H1 (cell line): ENCODE results near the gene PACS1. TPM values are rescaled to one million over a fixed set of nuclear protein-coding genes. Genes with fewer than 3 reads are reported as not detected.

Experiments used
- CTCF ChIA-PET: fragments of 300-600 bp; sonication (Branson Sonifier 250); formaldehyde crosslinking; loops from one replicate; lab custom pipeline; 2021; ENCODE audit not compliant: partially characterized antibody; lab: Charles Lee
- POLR2A ChIA-PET: fragments of 300-600 bp; sonication (Branson Sonifier 250); formaldehyde crosslinking; loops from one replicate; lab custom pipeline; 2021; ENCODE audit warnings: inconsistent platforms; ENCODE audit not compliant: partially characterized antibody; lab: Charles Lee
- DNase-seq, 2 experiments: peaks; one replicate each; pipeline versions ENCODE4 v3.0.0 to v3.0.0-alpha.2; 2010 to 2022; ENCODE audit warnings: low spot score in 2 of 2, low read depth in 1 of 2, mixed read lengths in 1 of 2
- FAIRE-seq: peaks from 2 replicates; lab custom pipeline; 2011; peaks lifted over from hg19 to GRCh38; lab: Jason Lieb, UNC
- H2AFZ ChIP-seq: 2 replicates; pipeline ENCODE4 v1.8.1; 2012; ENCODE audit warnings: low read length, inconsistent platforms
- H2AK5ac ChIP-seq: 2 replicates; pipeline ENCODE4 v1.6.1; 2013; ENCODE audit warnings: low read depth, low read length
- H2BK120ac ChIP-seq: replicated peaks from 2 replicates; pipeline ENCODE3; 2013; ENCODE audit warnings: low read depth, low read length, inconsistent platforms
- H2BK12ac ChIP-seq: 2 replicates; pipeline ENCODE4 v1.6.1; 2013; ENCODE audit warnings: low read depth, low read length
- H2BK15ac ChIP-seq: 2 replicates; pipeline ENCODE4 v1.6.1; 2013; ENCODE audit warnings: low read length
- H2BK20ac ChIP-seq: 2 replicates; pipeline ENCODE4 v1.6.1; 2013; ENCODE audit warnings: low read length
- H2BK5ac ChIP-seq: 2 replicates; pipeline ENCODE4 v1.6.1; 2013; ENCODE audit warnings: low read depth, low read length
- H3K14ac ChIP-seq: 2 replicates; pipeline ENCODE4 v1.6.1; 2013; ENCODE audit warnings: inconsistent platforms; ENCODE audit not compliant: insufficient read length
- H3K18ac ChIP-seq: 2 replicates; pipeline ENCODE4 v1.6.1; 2013; ENCODE audit warnings: low read length; ENCODE audit errors: extremely low read depth
- H3K23ac ChIP-seq: 2 replicates; pipeline ENCODE4 v1.6.1; 2013; ENCODE audit warnings: inconsistent platforms; ENCODE audit not compliant: insufficient read length
- H3K23me2 ChIP-seq: 2 replicates; pipeline ENCODE4 v1.6.1; 2013; ENCODE audit warnings: low read depth, low read length
- H3K27ac ChIP-seq: 2 replicates; pipeline ENCODE4 v1.6.1; 2011; ENCODE audit warnings: low read depth, low read length, inconsistent platforms
- H3K27me3 ChIP-seq, 4 experiments: replicated peaks in 1 of 4; 1 replicate in 1 of 4; 2 replicates in 3 of 4; pipeline versions ENCODE4 v1.6.1 to v1.8.1; 2011 to 2013; ENCODE audit warnings: low read length in 3 of 4, mild to moderate bottlenecking in 3 of 4, inconsistent platforms in 2 of 4, mixed read lengths in 2 of 4, moderate library complexity in 1 of 4; ENCODE audit not compliant: control insufficient read depth in 3 of 4, insufficient read depth in 3 of 4; ENCODE audit errors: extremely low read depth in 1 of 4
- H3K36me3 ChIP-seq, 4 experiments: 2 replicates each; pipeline versions ENCODE4 v1.6.1 to v1.8.1; 2011 to 2013; ENCODE audit warnings: mild to moderate bottlenecking in 4 of 4, low read length in 3 of 4, moderate library complexity in 2 of 4, control low read depth in 1 of 4, inconsistent platforms in 1 of 4; ENCODE audit not compliant: insufficient read depth in 4 of 4, control insufficient read depth in 2 of 4
- H3K4ac ChIP-seq: replicated peaks from 2 replicates; pipeline ENCODE3; 2013; ENCODE audit warnings: low read length, low read depth, mixed read lengths, inconsistent platforms; ENCODE audit not compliant: insufficient read length
- H3K4me1 ChIP-seq, 4 experiments: replicated peaks in 1 of 4; 1 replicate in 1 of 4; 2 replicates in 3 of 4; pipeline versions ENCODE4 v1.6.1 to v1.8.1; 2011 to 2013; ENCODE audit warnings: low read length in 3 of 4, inconsistent platforms in 2 of 4, mixed read lengths in 1 of 4; ENCODE audit not compliant: insufficient read depth in 4 of 4, control insufficient read depth in 3 of 4
- H3K4me2 ChIP-seq, 2 experiments: 2 replicates each; pipeline versions ENCODE4 v1.6.1 to v1.8.1; 2011 to 2013; ENCODE audit warnings: low read depth in 2 of 2, low read length in 2 of 2, control low read depth in 1 of 2, inconsistent platforms in 1 of 2, mild to moderate bottlenecking in 1 of 2; ENCODE audit not compliant: insufficient read depth in 1 of 2
- H3K4me3 ChIP-seq, 4 experiments: fragments of 200-600, 300-600 bp in 1 of 4; sonication (generic), shearing (Covaris generic), sonication (Bioruptor Twin) in 1 of 4; 2 replicates each; pipeline versions ENCODE4 v1.5.1 to v1.8.1; 2011 to 2016; ENCODE audit warnings: low read length in 4 of 4, low read depth in 3 of 4, control low read depth in 2 of 4, inconsistent platforms in 2 of 4, mild to moderate bottlenecking in 2 of 4, mixed read lengths in 1 of 4, moderate library complexity in 1 of 4; ENCODE audit not compliant: insufficient read depth in 2 of 4; ENCODE audit errors: extremely low read depth in 1 of 4
- H3K56ac ChIP-seq: replicated peaks from 2 replicates; pipeline ENCODE3; 2013; ENCODE audit warnings: low read depth, mild to moderate bottlenecking, mixed read lengths, low read length, inconsistent platforms; ENCODE audit not compliant: insufficient read length
- H3K79me1 ChIP-seq: 2 replicates; pipeline ENCODE4 v1.6.1; 2013; ENCODE audit warnings: low read depth, low read length, control low read depth
- H3K79me2 ChIP-seq, 2 experiments: 2 replicates each; pipeline versions ENCODE4 v1.6.1 to v1.8.1; 2012 to 2013; ENCODE audit warnings: low read length in 2 of 2, mild to moderate bottlenecking in 2 of 2, inconsistent platforms in 1 of 2; ENCODE audit not compliant: insufficient read depth in 2 of 2, control insufficient read depth in 1 of 2
- H3K9ac ChIP-seq, 4 experiments: replicated peaks in 1 of 4; 1 replicate in 1 of 4; 2 replicates in 3 of 4; pipeline versions ENCODE4 v1.6.1 to v1.8.1; 2011 to 2013; ENCODE audit warnings: low read depth in 3 of 4, low read length in 3 of 4, control low read depth in 2 of 4, mild to moderate bottlenecking in 2 of 4, moderate library complexity in 2 of 4, inconsistent platforms in 1 of 4; ENCODE audit errors: extremely low read depth in 1 of 4
- H3K9me3 ChIP-seq, 2 experiments: 2 replicates each; pipeline versions ENCODE4 v1.6.1 to v1.8.1; 2012 to 2013; ENCODE audit warnings: mild to moderate bottlenecking in 2 of 2, moderate library complexity in 2 of 2, control low read depth in 1 of 2, inconsistent platforms in 1 of 2, low read depth in 1 of 2, low read length in 1 of 2, mixed read lengths in 1 of 2; ENCODE audit not compliant: insufficient read depth in 2 of 2
- H4K20me1 ChIP-seq, 2 experiments: replicated peaks in 1 of 2; 2 replicates each; pipeline versions ENCODE3 to v1.8.1; 2011 to 2013; ENCODE audit warnings: inconsistent platforms in 2 of 2, low read length in 2 of 2, mild to moderate bottlenecking in 1 of 2; ENCODE audit not compliant: insufficient read depth in 2 of 2, control insufficient read depth in 1 of 2
- H4K5ac ChIP-seq: 2 replicates; pipeline ENCODE4 v1.6.1; 2013; ENCODE audit warnings: low read length, low read depth, mixed read lengths, inconsistent platforms; ENCODE audit not compliant: insufficient read length
- H4K8ac ChIP-seq: 2 replicates; pipeline ENCODE4 v1.8.0; 2013; ENCODE audit warnings: mild to moderate bottlenecking, moderate library complexity, low read length, inconsistent platforms; ENCODE audit not compliant: insufficient read depth; ENCODE audit errors: extremely low read depth
- H4K91ac ChIP-seq: replicated peaks from 2 replicates; pipeline ENCODE3; 2013; ENCODE audit warnings: low read length, mixed read lengths, inconsistent platforms; ENCODE audit not compliant: insufficient read length
- BACH1 ChIP-seq: IDR thresholded peaks from 2 replicates; pipeline ENCODE4 v1.6.1; 2012; ENCODE audit warnings: low read length, improper control_type of control experiment
- HDAC6 ChIP-seq: IDR thresholded peaks from one replicate; pipeline ENCODE4 v1.7.1; 2012; ENCODE audit warnings: low read depth, mild to moderate bottlenecking, inconsistent platforms, low read length, moderate library complexity
- RNF2 ChIP-seq: fragments of 200-900, 300-1000 bp; sonication (generic); IDR thresholded peaks from 2 replicates; pipeline ENCODE4 v1.7.1; 2016; ENCODE audit warnings: borderline replicate concordance, low read depth, mild to moderate bottlenecking, antibody characterized with exemption, low read length; ENCODE audit not compliant: poor library complexity, severe bottlenecking; ENCODE audit errors: missing control alignments
- WGBS, 2 experiments: shearing (Covaris generic) in 1 of 2; methylation state at CpG; one replicate each; pipeline versions ENCODE4 v1.1.6 to v1.1.7; 2013 to 2015; ENCODE audit warnings: low lambda C conversion rate in 2 of 2, mixed read lengths in 2 of 2, inconsistent platforms in 1 of 2, low coverage in 1 of 2, missing lambda C conversion rate in 1 of 2; ENCODE audit not compliant: insufficient replicate concordance in 2 of 2, insufficient coverage in 1 of 2, insufficient read length in 1 of 2; ENCODE audit errors: extremely low coverage in 1 of 2, missing lambda C conversion rate in 1 of 2; 5-methylcytosine and 5-hydroxymethylcytosine counted together
- polyA plus RNA-seq, 7 experiments: library from polyadenylated mRNA; depleted of rRNA in 3 of 7; stranded (reverse) in 5 of 7; unstranded in 2 of 7; fragments of >200 nt in 5 of 7; fragments of 200-250 nt in 2 of 7; gene quantifications; 1 replicate in 5 of 7; 2 replicates in 1 of 7; 4 replicates in 1 of 7; pipeline versions ENCODE4 v1.2.1 to v1.2.3, GENCODE V29; 2011 to 2013; ENCODE audit warnings: missing spikeins in 2 of 7, mixed read lengths in 2 of 7
- total RNA-seq: library from RNA; stranded (reverse); fragmentation: NEBNext Ultra II Directional; extraction: Animal tissue kit (Norgen Biotek cat#: 25700); gene quantifications from 2 replicates; pipeline ENCODE4 v1.2.1, GENCODE V29; 2021

Gene PACS1
- total and polyA plus RNA-seq, 2 of the 8 experiments (the other 6 are each of a cell fraction or from before 2014, with no cell fraction given) = 11.5 to 36.0 TPM

- Histone ChIP-seq H3K79me2 (no peaks in the 10 kb centered on the region; a peak in 1 of 4 replicates), H3K9ac (no peak overlapping the region), H3K4me3 (no peak overlapping the region), H3K36me3 (no peaks in the 10 kb centered on the region), H4K5ac (no peak overlapping the region), H3K4me1 (peaks cover 0 to 3% (median under 1%) of the 10 kb centered on the region in 4 experiments; a peak in 1 of 7 replicates), H4K8ac (no peak overlapping the region), H3K14ac (no peak overlapping the region), H3K4me2 (no peak overlapping the region), H2BK5ac (no peak overlapping the region), H3K23ac (no peak overlapping the region), H2BK12ac (no peak overlapping the region), H2AK5ac (no peak overlapping the region), H2BK15ac (no peak overlapping the region), H3K4ac (no peak overlapping the region), H3K27ac (no peak overlapping the region), H3K56ac (no peak overlapping the region), H2BK120ac (no peak overlapping the region), H3K23me2 (no peaks in the 10 kb centered on the region; the same call in 1 of the 2 replicates), H4K20me1 (no peaks in the 10 kb centered on the region), H3K9me3 (no peaks in the 10 kb centered on the region), H4K91ac (no peak overlapping the region), H2AFZ (no peak overlapping the region), H2BK20ac (no peak overlapping the region), H3K18ac (no peak overlapping the region), H3K27me3 (no peaks in the 10 kb centered on the region), H3K79me1 (peaks cover 3% of the 10 kb centered on the region)
- DNase-seq (no peak), FAIRE-seq (no peak)
- CTCF ChIA-PET = interaction anchor here (0.9 to 1.9 kb wide), 3 partner anchors 15 to 52 kb away, joined by 3 to 7 read pairs (median 4); no protein-coding TSS in a partner anchor
- TF ChIP-seq BACH1 (no peak), RNF2 (no peak), HDAC6 (no peak)
- POLR2A ChIA-PET = interaction anchor here (2.4 kb wide), 1 partner anchor 12 kb away, joined by 9 read pairs; the partner anchor contains the start of gene PACS1
- WGBS, 2 experiments = 87% methylated on average over 4 of the region's 4 CpGs; no CpG with 5 or more reads in 1 of the 2 experiments
Observed at GRCh38 chr11:66082946-66083698, 13.1 kb downstream of the PACS1 start.
